Breast epithelium (tissue), 3 donors: Measurements from ENCODE around the gene LPCAT4.

ENCODE experiments used
- CTCF ChIP-seq, 3 donors: fragments of 450-650 bp; IDR thresholded peaks; one replicate each; pipeline ENCODE4 v1.5.1; 2016 to 2017; ENCODE audit warnings: antibody characterized with exemption in 3 of 3, mild to moderate bottlenecking in 3 of 3, moderate library complexity in 3 of 3
- POLR2A ChIP-seq: fragments of 450-650 bp; IDR thresholded peaks from one replicate; pipeline ENCODE4 v1.6.1; 2016; ENCODE audit warnings: antibody characterized with exemption, mild to moderate bottlenecking, moderate library complexity

GRCh38 chr15:34334672-34335071 lies 32.3 kb downstream of the LPCAT4 start:
- TF ChIP-seq POLR2A (no peak), CTCF (IDR thresholded peaks at IDR 0.05) (no peak)
